Measurements from ENCODE around the gene NFAM1.

Gene NFAM1

DNA sequence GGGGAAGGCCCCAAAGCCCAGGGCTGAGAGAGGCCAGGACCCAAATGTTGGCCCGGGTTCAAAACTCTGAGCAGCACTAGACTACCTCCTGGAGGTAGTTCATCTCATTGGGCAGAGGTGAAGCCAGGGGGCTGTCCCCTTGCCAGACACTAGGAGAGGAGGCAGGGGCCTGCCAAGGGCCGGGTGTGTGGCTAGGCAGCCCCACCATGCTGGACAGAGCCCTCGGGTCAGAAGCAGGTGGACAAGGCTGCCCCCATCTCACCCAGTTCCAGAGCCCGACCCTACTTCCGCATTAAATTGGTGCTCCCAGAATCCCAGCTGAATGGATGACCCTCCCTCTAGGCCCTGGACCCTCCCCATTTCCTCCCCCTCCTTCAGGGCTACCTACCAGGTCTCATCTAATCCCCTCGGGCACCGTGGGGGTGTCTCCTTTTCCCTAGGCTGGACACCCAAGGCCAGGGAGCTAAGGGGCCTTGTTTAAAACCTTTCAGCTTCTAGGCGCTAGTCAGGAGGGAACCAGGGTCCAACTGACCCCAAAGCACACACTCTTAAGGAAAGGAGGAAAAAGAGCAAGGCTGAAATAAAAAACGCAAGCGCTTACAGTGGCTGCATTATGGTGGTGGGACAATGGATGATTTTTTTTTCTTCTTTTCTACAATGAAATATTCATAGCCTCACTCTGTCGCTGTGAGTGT, 89.6 kb downstream of the NFAM1 start:
- H3K4me3 ChIP-seq (ENCODE audit: low read depth, low read length), result no peak overlapping the region
- TF ChIP-seq CTCF (conservative IDR thresholded peaks at IDR 0.05; ENCODE audit: low read depth, low read length), result no peak
- no peak for DNase-seq (ENCODE audit: low read depth)

DNA sequence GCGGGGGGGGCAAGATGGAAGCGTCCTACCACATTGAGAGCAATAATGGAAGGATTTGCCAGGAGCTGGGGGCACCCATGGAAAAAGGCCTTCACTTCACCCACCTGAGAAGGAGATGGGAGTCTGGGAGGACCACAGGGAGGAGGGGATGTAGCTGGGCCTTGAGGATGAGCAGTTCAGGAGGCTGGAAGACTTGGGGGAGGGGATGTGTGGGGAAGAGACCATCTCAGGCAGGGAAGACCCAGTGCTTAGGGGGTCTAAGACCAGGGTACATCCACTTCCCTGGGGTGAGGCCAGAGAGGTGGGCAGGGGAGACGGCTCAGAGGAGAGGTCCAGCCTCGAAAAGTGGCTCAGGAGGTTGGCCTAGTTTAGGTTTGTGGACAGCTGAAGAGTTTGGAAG, 90.4 kb downstream of the NFAM1 start:
- no peak for DNase-seq (ENCODE audit: low read depth)
- no peak for TF ChIP-seq CTCF (conservative IDR thresholded peaks at IDR 0.05; ENCODE audit: low read depth, low read length)

DNA sequence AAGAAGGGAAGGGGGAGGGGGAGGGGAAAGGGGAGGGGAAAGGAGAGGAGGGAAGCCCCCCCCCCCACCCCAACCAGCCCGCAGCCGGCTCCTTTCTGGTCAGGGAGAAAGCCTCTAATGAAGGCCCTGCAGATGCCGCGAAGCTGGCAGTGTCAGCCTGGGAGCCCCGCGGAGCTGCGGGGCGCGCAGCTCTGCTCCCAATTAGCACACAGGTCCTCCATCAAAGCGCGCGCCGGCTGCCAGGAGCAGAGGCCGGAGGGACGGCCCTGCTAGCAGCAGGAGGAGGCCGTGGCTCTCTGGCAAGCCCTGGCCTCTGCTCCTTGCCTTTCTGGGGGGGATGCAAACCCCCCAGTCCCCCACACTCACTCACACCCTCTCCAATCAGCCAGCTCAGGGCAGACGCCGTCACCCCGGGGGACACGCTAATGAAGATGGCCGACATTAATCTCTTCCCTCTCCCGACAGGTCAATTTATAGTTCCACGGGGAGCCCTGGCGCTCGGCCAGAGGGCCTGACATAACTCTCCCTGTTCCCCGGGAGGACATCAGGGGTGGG, 91.3 kb downstream of the NFAM1 start:
- TF ChIP-seq CTCF (conservative IDR thresholded peaks at IDR 0.05; ENCODE audit: low read depth, low read length), result no peak
- DNase-seq (ENCODE audit: low read depth), result no peak
- H3K4me3 ChIP-seq (ENCODE audit: low read depth, low read length), result no peak overlapping the region

More for the DNA sequence above, 90.4 kb downstream of the NFAM1 start:
- no peak overlapping the region for H3K4me3 ChIP-seq (ENCODE audit: low read depth, low read length)

DNA sequence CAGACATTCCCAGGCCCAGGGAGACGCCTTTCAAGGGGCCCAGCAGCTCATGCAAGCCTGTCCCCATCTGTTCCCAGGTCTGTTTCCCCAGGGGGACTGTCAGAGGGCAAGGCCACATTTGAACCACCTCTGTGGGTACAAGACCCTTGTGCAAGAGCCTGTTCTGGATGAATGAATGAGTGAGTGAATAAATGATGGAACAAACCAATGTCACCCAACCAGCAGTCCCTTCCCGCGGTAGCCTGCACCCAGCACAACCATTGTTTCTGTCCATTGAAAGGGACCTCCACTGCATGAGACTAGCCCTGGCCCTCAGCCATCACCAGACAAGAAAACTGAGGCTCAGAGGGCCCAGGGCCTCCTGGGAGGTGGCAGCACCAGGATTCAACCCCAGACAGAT, 92.1 kb downstream of the NFAM1 start:
- no peak for TF ChIP-seq CTCF (conservative IDR thresholded peaks at IDR 0.05; ENCODE audit: low read depth, low read length)
- no peak for DNase-seq (ENCODE audit: low read depth)
- H3K4me3 ChIP-seq (ENCODE audit: low read depth, low read length), result no peak overlapping the region

DNA sequence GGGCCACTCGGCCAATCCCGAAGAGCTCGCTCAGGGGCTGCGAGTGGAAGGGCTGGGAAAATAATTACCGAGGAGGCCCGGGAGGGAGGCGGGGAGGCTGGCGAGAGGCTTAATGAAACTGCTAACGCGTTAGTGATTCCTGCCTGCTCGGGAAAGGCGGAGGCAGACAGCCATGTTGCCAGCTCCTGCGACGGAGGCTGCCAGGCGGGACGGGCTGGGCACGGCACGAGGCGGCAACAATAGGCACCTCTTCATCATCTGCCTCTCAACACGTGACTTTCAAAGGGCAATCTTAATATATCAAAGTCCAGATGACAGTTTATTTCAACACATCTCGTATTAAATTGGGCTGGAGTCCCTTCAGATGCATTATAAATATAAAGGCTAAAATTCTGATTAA, 93.7 kb downstream of the NFAM1 start:
- H3K4me3 ChIP-seq (ENCODE audit: low read depth, low read length), result no peak overlapping the region
- TF ChIP-seq CTCF (conservative IDR thresholded peaks at IDR 0.05; ENCODE audit: low read depth, low read length), result no peak
- no peak for DNase-seq (ENCODE audit: low read depth)

GRCh38 chr22:42337356-42337755, 94.8 kb downstream of the NFAM1 start:
- no peak overlapping the region for H3K4me3 ChIP-seq (ENCODE audit: low read depth, low read length)
- no peak for DNase-seq (ENCODE audit: low read depth)
- TF ChIP-seq CTCF (conservative IDR thresholded peaks at IDR 0.05; ENCODE audit: low read depth, low read length), result no peak
